Endothelial cell of umbilical vein (primary cell): ENCODE results near the gene DOCK1. TPM values are rescaled to one million over a fixed set of nuclear protein-coding genes. Genes with fewer than 3 reads are reported as not detected.

ENCODE experiments used
- BruUV-seq: library from RNA; stranded (reverse); fragments of 400-500 nt; replicated peaks from 2 replicates; lab custom pipeline; 2021; lab: Mats Ljungman, UMichigan
- CTCF ChIA-PET: fragments of 300-600, 350-600 bp; sonication (Branson Sonifier 250); formaldehyde crosslinking; loops from one replicate; lab custom pipeline; 2021; ENCODE audit warnings: antibody characterized with exemption, inconsistent platforms; lab: Charles Lee
- POLR2A ChIA-PET: fragments of 300-600, 350-600 bp; sonication (Branson Sonifier 250); formaldehyde crosslinking; loops from one replicate; lab custom pipeline; 2021; ENCODE audit warnings: antibody characterized with exemption, inconsistent platforms; lab: Charles Lee
- DNase-seq: peaks from one replicate; pipeline ENCODE4 v3.0.0-alpha.2; 2011; ENCODE audit warnings: low read depth, low spot score
- FAIRE-seq: peaks from 2 replicates; lab custom pipeline; 2011; peaks lifted over from hg19 to GRCh38; lab: Jason Lieb, UNC
- H2AFZ ChIP-seq: 2 replicates; pipeline ENCODE4 v1.6.0; 2012; ENCODE audit warnings: low read depth, low read length, control low read depth, inconsistent platforms
- H3K27ac ChIP-seq: 2 replicates; pipeline ENCODE4 v1.5.1; 2011; ENCODE audit warnings: low read depth, mild to moderate bottlenecking, control low read depth, low read length, moderate library complexity; ENCODE audit not compliant: insufficient read depth
- H3K27me3 ChIP-seq, 2 experiments: 2 replicates each; pipeline versions ENCODE4 v1.6.0 to v1.6.1; 2011; ENCODE audit warnings: low read length in 2 of 2, mixed read lengths in 1 of 2; ENCODE audit not compliant: control insufficient read depth in 2 of 2, insufficient read depth in 2 of 2
- H3K36me3 ChIP-seq, 2 experiments: 2 replicates in 1 of 2; 3 replicates in 1 of 2; pipeline ENCODE4 v1.5.1; 2011; ENCODE audit warnings: low read length in 2 of 2, mild to moderate bottlenecking in 1 of 2, moderate library complexity in 1 of 2; ENCODE audit not compliant: control insufficient read depth in 2 of 2, insufficient read depth in 2 of 2; ENCODE audit errors: extremely low read depth in 1 of 2
- H3K4me1 ChIP-seq: 3 replicates; pipeline ENCODE4 v1.5.1; 2011; ENCODE audit warnings: mild to moderate bottlenecking, low read length; ENCODE audit not compliant: control insufficient read depth, insufficient read depth; ENCODE audit errors: extremely low read depth
- H3K4me2 ChIP-seq: 2 replicates; pipeline ENCODE4 v1.6.1; 2011; ENCODE audit warnings: low read length, control low read depth, mixed read lengths; ENCODE audit not compliant: insufficient read depth
- H3K4me3 ChIP-seq, 3 experiments: fragments of 200-600 bp in 1 of 3; sonication (generic), shearing (Covaris generic) in 1 of 3; replicated peaks in 1 of 3; 2 replicates each; pipeline ENCODE4 v1.5.1; 2011 to 2016; ENCODE audit warnings: control low read depth in 3 of 3, low read length in 3 of 3, mild to moderate bottlenecking in 2 of 3, inconsistent platforms in 1 of 3, low read depth in 1 of 3, moderate library complexity in 1 of 3; ENCODE audit not compliant: insufficient read depth in 1 of 3
- H3K79me2 ChIP-seq: 2 replicates; pipeline ENCODE4 v1.6.0; 2012; ENCODE audit warnings: low read length, inconsistent platforms; ENCODE audit not compliant: control insufficient read depth, insufficient read depth
- H3K9ac ChIP-seq: replicated peaks from 2 replicates; pipeline ENCODE3; 2011; ENCODE audit warnings: low read length, control low read depth; ENCODE audit not compliant: insufficient read depth; ENCODE audit errors: extremely low read depth
- H3K9me1 ChIP-seq: replicated peaks from 3 replicates; pipeline ENCODE4 v1.6.0; 2011; ENCODE audit warnings: mild to moderate bottlenecking, low read length; ENCODE audit not compliant: control insufficient read depth, insufficient read depth; ENCODE audit errors: extremely low read depth
- H3K9me3 ChIP-seq: replicated peaks from 2 replicates; pipeline ENCODE4 v1.5.1; 2012; ENCODE audit warnings: low read length, inconsistent platforms; ENCODE audit not compliant: control insufficient read depth, insufficient read depth
- H4K20me1 ChIP-seq: replicated peaks from 2 replicates; pipeline ENCODE3; 2011; ENCODE audit warnings: mild to moderate bottlenecking, low read length; ENCODE audit not compliant: control insufficient read depth, insufficient read depth; ENCODE audit errors: extremely low read depth
- EZH2 ChIP-seq: IDR thresholded peaks from 2 replicates; pipeline ENCODE4 v1.6.1; 2012; ENCODE audit warnings: borderline replicate concordance, low read depth, mild to moderate bottlenecking, moderate library complexity, low read length, inconsistent platforms; ENCODE audit not compliant: severe bottlenecking
- FOS ChIP-seq: IDR thresholded peaks from 2 replicates; pipeline ENCODE4 v1.6.1; 2011; ENCODE audit warnings: mild to moderate bottlenecking, low read length, moderate library complexity, borderline replicate concordance; ENCODE audit not compliant: insufficient read depth
- GATA2 ChIP-seq: IDR thresholded peaks from 2 replicates; pipeline ENCODE4 v1.7.0; 2011; ENCODE audit warnings: low read depth, mild to moderate bottlenecking, moderate library complexity, mixed read lengths, low read length; ENCODE audit not compliant: insufficient read length, insufficient read depth
- JUN ChIP-seq: IDR thresholded peaks from 2 replicates; pipeline ENCODE4 v1.6.1; 2011; ENCODE audit warnings: borderline replicate concordance, low read depth; ENCODE audit not compliant: insufficient read length, insufficient read depth
- MYC ChIP-seq: IDR thresholded peaks from one replicate; pipeline ENCODE4 v1.6.1; 2011; ENCODE audit warnings: mild to moderate bottlenecking, low read depth, low read length
- POLR2A ChIP-seq: IDR thresholded peaks from 2 replicates; pipeline ENCODE4 v1.6.1; 2012; ENCODE audit warnings: low read depth, mild to moderate bottlenecking, control low read depth, low read length
- POLR2AphosphoS5 ChIP-seq: IDR thresholded peaks from 2 replicates; pipeline ENCODE4 v1.6.1; 2012; ENCODE audit warnings: low read depth, mild to moderate bottlenecking, control low read depth, low read length, moderate library complexity; ENCODE audit not compliant: insufficient read depth
- dilution Hi-C: fragments of 300-500 bp; cut with MboI; formaldehyde crosslinking; loops from one replicate; pipeline ENCODE4 v1.15.0; 2019; ENCODE audit warnings: low sequenced_read_pairs; ENCODE audit not compliant: extremely low pct_ligation_motif_present
- intact Hi-C: fragments of 100-400 bp; cut with micrococcal nuclease; formaldehyde crosslinking; loops from one replicate; pipeline ENCODE4 v1.10.0; 2022
- polyA plus RNA-seq, 4 experiments: library from polyadenylated mRNA; depleted of rRNA in 3 of 4; stranded (reverse) in 3 of 4; unstranded in 1 of 4; fragments of >200 nt; gene quantifications; 2 replicates each; pipeline versions ENCODE4 v1.2.1 to v1.2.3, GENCODE V29; 2011 to 2012; ENCODE audit warnings: missing spikeins in 1 of 4
- total RNA-seq: library from RNA; stranded (reverse); gene quantifications from 2 replicates; pipeline ENCODE4 v1.2.3, GENCODE V29; 2021
- TF ChIP-seq, protein P1 (sequence below): IDR thresholded peaks from 2 replicates; pipeline ENCODE4 v1.6.1; 2011; ENCODE audit not compliant: insufficient read depth, insufficient read length
- TF ChIP-seq, protein P2 (sequence below), 2 donors: IDR thresholded peaks; 1 replicate in 1 of 2; 2 replicates in 1 of 2; pipeline ENCODE4 v1.5.1; 2011; ENCODE audit warnings: low read length in 2 of 2, mild to moderate bottlenecking in 2 of 2, moderate library complexity in 2 of 2, control low read depth in 1 of 2, inconsistent platforms in 1 of 2, low read depth in 1 of 2; ENCODE audit not compliant: insufficient read depth in 1 of 2; ENCODE audit errors: extremely low read depth in 1 of 2

Gene DOCK1
- total and polyA plus RNA-seq, 2 donors (not counting 3 experiments of a cell fraction or from before 2014, with no cell fraction given), result 22.5 to 83.1 TPM

DNA sequence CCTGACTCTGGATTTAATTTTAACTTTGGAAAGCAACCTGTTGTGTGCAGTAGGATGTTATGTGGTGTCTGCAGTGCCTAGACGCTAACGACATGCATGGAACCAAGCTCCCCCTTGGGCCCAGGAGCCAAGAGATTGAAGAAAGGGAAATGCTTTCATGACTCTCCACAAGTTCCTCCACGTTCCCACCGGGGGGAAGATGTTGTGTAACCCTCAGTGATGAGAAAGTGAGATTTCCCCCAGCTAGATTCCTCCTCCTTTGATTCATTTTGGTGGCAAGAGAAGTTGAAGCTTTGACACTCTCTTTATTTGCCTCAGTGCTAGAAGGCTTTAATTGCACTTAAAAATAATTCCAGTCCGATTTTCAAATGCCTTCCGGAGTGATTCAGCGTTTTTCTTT is 449.0 kb downstream of the DOCK1 start:
- FAIRE-seq (no peak), DNase-seq (no peak)
- ChIA-PET POLR2A (no interaction called here), CTCF (interaction anchor here (1.0 kb wide), 1 partner anchor 111 kb away, joined by 4 read pairs; no protein-coding TSS in a partner anchor)
- Histone ChIP-seq H3K27ac (no peak overlapping the region), H3K4me2 (no peak overlapping the region), H3K4me3 (no peak overlapping the region), H3K4me1 (no peaks in the 10 kb centered on the region), H3K9me1 (no peaks in the 10 kb centered on the region), H4K20me1 (no peaks in the 10 kb centered on the region), H3K9me3 (no peaks in the 10 kb centered on the region), H3K9ac (no peak overlapping the region), H2AFZ (no peak overlapping the region), H3K27me3 (no peaks in the 10 kb centered on the region), H3K36me3 (peaks cover 0 to 3% of the 10 kb centered on the region in 2 experiments), H3K79me2 (no peaks in the 10 kb centered on the region)
- dilution Hi-C loops (no loop called here), intact Hi-C loops (loop anchor here (10.0 kb wide), 1 partner anchor 501 kb away; no protein-coding TSS in a partner anchor)
- TF ChIP-seq, protein P1, sequence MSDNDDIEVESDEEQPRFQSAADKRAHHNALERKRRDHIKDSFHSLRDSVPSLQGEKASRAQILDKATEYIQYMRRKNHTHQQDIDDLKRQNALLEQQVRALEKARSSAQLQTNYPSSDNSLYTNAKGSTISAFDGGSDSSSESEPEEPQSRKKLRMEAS, result no peak
- TF ChIP-seq, protein P2, sequence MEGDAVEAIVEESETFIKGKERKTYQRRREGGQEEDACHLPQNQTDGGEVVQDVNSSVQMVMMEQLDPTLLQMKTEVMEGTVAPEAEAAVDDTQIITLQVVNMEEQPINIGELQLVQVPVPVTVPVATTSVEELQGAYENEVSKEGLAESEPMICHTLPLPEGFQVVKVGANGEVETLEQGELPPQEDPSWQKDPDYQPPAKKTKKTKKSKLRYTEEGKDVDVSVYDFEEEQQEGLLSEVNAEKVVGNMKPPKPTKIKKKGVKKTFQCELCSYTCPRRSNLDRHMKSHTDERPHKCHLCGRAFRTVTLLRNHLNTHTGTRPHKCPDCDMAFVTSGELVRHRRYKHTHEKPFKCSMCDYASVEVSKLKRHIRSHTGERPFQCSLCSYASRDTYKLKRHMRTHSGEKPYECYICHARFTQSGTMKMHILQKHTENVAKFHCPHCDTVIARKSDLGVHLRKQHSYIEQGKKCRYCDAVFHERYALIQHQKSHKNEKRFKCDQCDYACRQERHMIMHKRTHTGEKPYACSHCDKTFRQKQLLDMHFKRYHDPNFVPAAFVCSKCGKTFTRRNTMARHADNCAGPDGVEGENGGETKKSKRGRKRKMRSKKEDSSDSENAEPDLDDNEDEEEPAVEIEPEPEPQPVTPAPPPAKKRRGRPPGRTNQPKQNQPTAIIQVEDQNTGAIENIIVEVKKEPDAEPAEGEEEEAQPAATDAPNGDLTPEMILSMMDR (IDR thresholded peaks at IDR 0.05; ENCODE audit: extremely low read depth in 1 of 2, insufficient read depth in 1 of 2, low read depth in 1 of 2, low read length in 2 of 2), result no peak
- TF ChIP-seq GATA2 (no peak), MYC (no peak), POLR2AphosphoS5 (no peak), JUN (no peak), POLR2A (no peak), FOS (no peak), EZH2 (no peak)
- BruUV-seq, result no TSS peak
